Endodermal cell (in vitro differentiated cells): Measurements from ENCODE around the gene PRKRA. TPM values are rescaled to one million over a fixed set of nuclear protein-coding genes. Genes with fewer than 3 reads are reported as not detected.
A peak's percentile ranks its signal among the peaks of the same experiment; 100 is the strongest.
"Not testable (repeated sequence)": the region's sequence is repeated elsewhere in the genome, so short reads cannot be mapped to it uniquely, and the experiment has no call there.

Experiments
- DNase-seq: peaks from one replicate; pipeline ENCODE4 v3.0.0-alpha.2; 2017
- H3K27ac ChIP-seq: 2 replicates; pipeline ENCODE4 v1.5.1; 2013; ENCODE audit warnings: mild to moderate bottlenecking, low read depth, low read length, moderate library complexity
- H3K27me3 ChIP-seq: 2 replicates; pipeline ENCODE4 v1.6.1; 2013; ENCODE audit warnings: mild to moderate bottlenecking, low read length, moderate library complexity; ENCODE audit not compliant: insufficient read depth, control insufficient read depth, poor library complexity, severe bottlenecking
- H3K36me3 ChIP-seq: 2 replicates; pipeline ENCODE4 v1.7.0; 2013; ENCODE audit warnings: mild to moderate bottlenecking, low read length, moderate library complexity; ENCODE audit not compliant: control insufficient read depth, insufficient read depth
- H3K4me1 ChIP-seq: one replicate; pipeline ENCODE4 v1.7.0; 2013; ENCODE audit warnings: low read length; ENCODE audit not compliant: control insufficient read depth, insufficient read depth
- H3K4me3 ChIP-seq: 2 replicates; pipeline ENCODE4 v1.5.1; 2013; ENCODE audit warnings: mild to moderate bottlenecking, low read length, moderate library complexity
- H3K9ac ChIP-seq: 2 replicates; pipeline ENCODE4 v1.6.1; 2013; ENCODE audit warnings: mild to moderate bottlenecking, low read length, moderate library complexity; ENCODE audit not compliant: poor library complexity, severe bottlenecking; ENCODE audit errors: extremely low read depth
- H3K9me3 ChIP-seq: 2 replicates; pipeline ENCODE4 v1.6.1; 2013; ENCODE audit warnings: mild to moderate bottlenecking, low read length, moderate library complexity; ENCODE audit not compliant: control insufficient read depth
- H3K27ac Mint-ChIP-seq: 2 replicates; pipeline ENCODE4 v1.8.0; 2020; ENCODE audit warnings: mixed read lengths
- H3K27me3 Mint-ChIP-seq: 2 replicates; pipeline ENCODE4 v1.8.0; 2021; ENCODE audit warnings: mild to moderate bottlenecking, mixed read lengths; ENCODE audit not compliant: insufficient read depth
- H3K36me3 Mint-ChIP-seq: 2 replicates; pipeline ENCODE4 v1.8.0; 2020; ENCODE audit warnings: low read depth, mixed read lengths
- H3K4me1 Mint-ChIP-seq: 2 replicates; pipeline ENCODE4 v1.8.0; 2020; ENCODE audit warnings: mixed read lengths
- H3K4me3 Mint-ChIP-seq: 2 replicates; pipeline ENCODE4 v1.8.0; 2020; ENCODE audit warnings: mild to moderate bottlenecking, moderate library complexity, mixed read lengths
- H3K9me3 Mint-ChIP-seq: 2 replicates; pipeline ENCODE4 v1.8.0; 2020; ENCODE audit warnings: mild to moderate bottlenecking, mixed read lengths
- WGBS, 2 experiments: methylation state at CpG; one replicate each; pipeline versions ENCODE4 v1.1.5 to v1.1.7; 2013; ENCODE audit warnings: missing lambda C conversion rate in 2 of 2, mixed read lengths in 1 of 2; ENCODE audit not compliant: insufficient coverage in 1 of 2, insufficient read length in 1 of 2; 5-methylcytosine and 5-hydroxymethylcytosine counted together
- total RNA-seq, 2 donors: library from RNA; stranded (reverse); fragmentation: NEBNext Ultra II Directional in 1 of 2; extraction: Animal tissue kit (Norgen Biotek cat#: 25700) in 1 of 2; gene quantifications; 2 replicates in 1 of 2; 3 replicates in 1 of 2; pipeline ENCODE4 v1.2.1, GENCODE V29; 2021
- TF ChIP-seq, protein P1 (sequence below): fragments of 200-600 bp; sonication (generic); conservative IDR thresholded peaks from 2 replicates; pipeline ENCODE4 v1.5.0; 2021; ENCODE audit warnings: antibody characterized with exemption, mild to moderate bottlenecking

The PRKRA gene
- total RNA-seq, 2 donors from 2014 or later: 66.4 to 74.4 TPM

GRCh38 chr2:178427458-178427857 is 23.5 kb downstream of the PRKRA start:
- no peak overlapping the region for H3K9ac ChIP-seq
- no peaks in the 10 kb centered on the region for H3K4me1 Mint-ChIP-seq
- H3K4me3 Mint-ChIP-seq: no peak overlapping the region
- peaks cover 20% of the 10 kb centered on the region for H3K9me3 ChIP-seq
- peaks cover 16% of the 10 kb centered on the region for H3K9me3 Mint-ChIP-seq
- no peaks in the 10 kb centered on the region for H3K27me3 ChIP-seq
- H3K27ac ChIP-seq: no peak overlapping the region
- TF ChIP-seq, protein P1, sequence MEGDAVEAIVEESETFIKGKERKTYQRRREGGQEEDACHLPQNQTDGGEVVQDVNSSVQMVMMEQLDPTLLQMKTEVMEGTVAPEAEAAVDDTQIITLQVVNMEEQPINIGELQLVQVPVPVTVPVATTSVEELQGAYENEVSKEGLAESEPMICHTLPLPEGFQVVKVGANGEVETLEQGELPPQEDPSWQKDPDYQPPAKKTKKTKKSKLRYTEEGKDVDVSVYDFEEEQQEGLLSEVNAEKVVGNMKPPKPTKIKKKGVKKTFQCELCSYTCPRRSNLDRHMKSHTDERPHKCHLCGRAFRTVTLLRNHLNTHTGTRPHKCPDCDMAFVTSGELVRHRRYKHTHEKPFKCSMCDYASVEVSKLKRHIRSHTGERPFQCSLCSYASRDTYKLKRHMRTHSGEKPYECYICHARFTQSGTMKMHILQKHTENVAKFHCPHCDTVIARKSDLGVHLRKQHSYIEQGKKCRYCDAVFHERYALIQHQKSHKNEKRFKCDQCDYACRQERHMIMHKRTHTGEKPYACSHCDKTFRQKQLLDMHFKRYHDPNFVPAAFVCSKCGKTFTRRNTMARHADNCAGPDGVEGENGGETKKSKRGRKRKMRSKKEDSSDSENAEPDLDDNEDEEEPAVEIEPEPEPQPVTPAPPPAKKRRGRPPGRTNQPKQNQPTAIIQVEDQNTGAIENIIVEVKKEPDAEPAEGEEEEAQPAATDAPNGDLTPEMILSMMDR: no peak
- WGBS, 2 experiments: 100% methylated on average over 1 of the region's 2 CpGs; no CpG with 5 or more reads in 1 of the 2 experiments
- no peak for DNase-seq
- no peaks in the 10 kb centered on the region for H3K4me1 ChIP-seq
- H3K4me3 ChIP-seq: no peak overlapping the region
- peaks cover 70% of the 10 kb centered on the region for H3K36me3 Mint-ChIP-seq
- no peaks in the 10 kb centered on the region for H3K27me3 Mint-ChIP-seq
- peaks cover 61% of the 10 kb centered on the region for H3K36me3 ChIP-seq
- H3K27ac Mint-ChIP-seq: no peak overlapping the region

DNA sequence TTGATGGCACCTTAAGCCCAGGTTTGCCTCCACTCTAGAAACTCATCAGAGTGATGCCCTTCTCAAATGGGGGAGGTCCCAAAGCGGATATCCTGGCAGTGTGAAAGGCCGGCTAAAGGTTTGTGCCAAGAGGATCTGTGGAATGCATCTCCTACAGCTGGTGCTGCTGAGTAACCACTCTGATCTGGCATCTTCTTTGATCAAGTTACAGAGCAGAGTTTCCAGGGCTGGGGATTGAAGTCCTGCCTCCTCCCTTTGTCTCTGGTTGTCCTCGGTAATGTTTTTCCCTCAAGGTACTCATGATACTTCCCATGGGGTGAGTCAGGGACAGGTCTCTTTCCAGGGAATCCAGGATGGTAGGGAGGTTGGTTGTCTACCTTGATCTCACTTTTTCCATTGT is 24.6 kb downstream of the PRKRA start:
- Mint-ChIP-seq H3K27me3 (no peaks in the 10 kb centered on the region), H3K4me1 (no peaks in the 10 kb centered on the region), H3K36me3 (peaks cover 62% of the 10 kb centered on the region), H3K27ac (no peak overlapping the region), H3K4me3 (no peak overlapping the region), H3K9me3 (peaks cover 16% of the 10 kb centered on the region)
- Histone ChIP-seq H3K27ac (no peak overlapping the region), H3K4me3 (peak overlapping the region; percentile 44), H3K36me3 (peaks cover 50% of the 10 kb centered on the region), H3K27me3 (no peaks in the 10 kb centered on the region), H3K4me1 (no peaks in the 10 kb centered on the region), H3K9me3 (peaks cover 20% of the 10 kb centered on the region), H3K9ac (no peak overlapping the region)
- TF ChIP-seq, protein P1: no peak
- DNase-seq: no peak
- WGBS, 2 experiments: 94 to 100% methylated on average over 2 to 3 of the region's 3 CpGs

- Mint-ChIP-seq H3K4me3 (no peak overlapping the region), H3K27ac (no peak overlapping the region), H3K9me3 (peaks cover 16% of the 10 kb centered on the region), H3K27me3 (no peaks in the 10 kb centered on the region), H3K36me3 (peaks cover 54% of the 10 kb centered on the region), H3K4me1 (no peaks in the 10 kb centered on the region)
- Histone ChIP-seq H3K27me3 (no peaks in the 10 kb centered on the region), H3K36me3 (peaks cover 41% of the 10 kb centered on the region), H3K27ac (no peak overlapping the region), H3K9me3 (peaks cover 20% of the 10 kb centered on the region), H3K4me3 (no peak overlapping the region), H3K4me1 (no peaks in the 10 kb centered on the region), H3K9ac (no peak overlapping the region)
- TF ChIP-seq, protein P1: no peak
- no peak for DNase-seq
- WGBS, 2 experiments: 86% methylated on average over 4 of the region's 4 CpGs; no CpG with 5 or more reads in 1 of the 2 experiments
Measured at GRCh38 chr2:178425255-178425827, 25.6 kb downstream of the PRKRA start.

DNA sequence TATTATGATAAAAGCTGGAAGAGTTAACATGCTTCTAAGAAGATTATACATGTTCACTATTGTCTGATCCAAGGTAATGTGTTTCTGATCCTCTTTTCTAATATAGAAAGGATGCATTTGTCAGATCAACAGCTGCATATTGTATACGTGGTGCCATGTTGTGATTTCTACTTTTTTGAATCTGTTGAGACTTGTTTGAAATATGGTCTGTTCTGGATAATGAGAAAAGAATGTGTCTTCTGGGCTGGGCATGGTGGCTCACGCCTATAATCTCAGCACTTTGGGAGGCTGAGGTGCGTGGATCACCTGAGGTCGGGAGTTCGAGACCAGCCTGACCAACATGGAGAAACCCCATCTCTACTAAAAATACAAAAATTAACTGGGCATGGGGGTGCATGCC is 27.2 kb downstream of the PRKRA start:
- not testable (repeated sequence) for H3K27me3 Mint-ChIP-seq, H3K4me3 ChIP-seq, H3K4me1 Mint-ChIP-seq, H3K27ac ChIP-seq, H3K27ac Mint-ChIP-seq, DNase-seq, H3K4me1 ChIP-seq, H3K9ac ChIP-seq, H3K4me3 Mint-ChIP-seq, H3K27me3 ChIP-seq
- H3K36me3 Mint-ChIP-seq: peaks cover 47% of the 10 kb centered on the region
- H3K9me3 Mint-ChIP-seq: peaks cover 16% of the 10 kb centered on the region
- peaks cover 28% of the 10 kb centered on the region for H3K36me3 ChIP-seq
- 97 to 98% methylated on average over 5 of the region's 5 CpGs for WGBS, 2 experiments
- peaks cover 20% of the 10 kb centered on the region for H3K9me3 ChIP-seq
